CD4-positive, alpha-beta T cell (primary cell): ENCODE data around the gene ADCY5. TPM values are rescaled to one million over a fixed set of nuclear protein-coding genes. Genes with fewer than 3 reads are reported as not detected.

Experiments used
- ATAC-seq: fragments of 200-7000 bp; cut with Tn5 transposase; one replicate; pipeline ENCODE4 v1.10.0; 2022; ENCODE audit warnings: mild to moderate bottlenecking; ENCODE audit not compliant: poor library complexity
- CTCF ChIA-PET: fragments of 350-600 bp; sonication (Branson Sonifier 250); formaldehyde crosslinking; loops from one replicate; lab custom pipeline; 2021; ENCODE audit warnings: antibody characterized with exemption, inconsistent platforms; lab: Charles Lee
- POLR2A ChIA-PET: fragments of 350-600 bp; sonication (Branson Sonifier 250); formaldehyde crosslinking; loops from one replicate; lab custom pipeline; 2021; ENCODE audit warnings: antibody characterized with exemption, inconsistent platforms; lab: Charles Lee
- DNase-seq, 14 experiments: peaks; one replicate each; pipeline ENCODE4 v3.0.0-alpha.2; 2013 to 2020; ENCODE audit warnings: mixed read lengths in 2 of 14
- H3K27ac ChIP-seq, 2 donors: one replicate each; pipeline versions ENCODE4 v1.5.1 to v1.7.0; 2013; ENCODE audit warnings: low read length in 2 of 2, low read depth in 1 of 2, mild to moderate bottlenecking in 1 of 2
- H3K27me3 ChIP-seq, 2 experiments: 1 replicate in 1 of 2; 2 replicates in 1 of 2; pipeline versions ENCODE4 v1.6.1 to v1.7.0; 2013; ENCODE audit warnings: low read length in 2 of 2, control low read depth in 1 of 2, mild to moderate bottlenecking in 1 of 2, moderate library complexity in 1 of 2; ENCODE audit not compliant: insufficient read depth in 2 of 2, control insufficient read depth in 1 of 2
- H3K36me3 ChIP-seq: one replicate; pipeline ENCODE4 v1.6.1; 2013; ENCODE audit warnings: low read length, control low read depth; ENCODE audit not compliant: insufficient read depth
- H3K4me1 ChIP-seq: one replicate; pipeline ENCODE4 v1.6.1; 2013; ENCODE audit warnings: low read length, control low read depth; ENCODE audit not compliant: insufficient read depth
- H3K4me3 ChIP-seq: one replicate; pipeline ENCODE4 v1.5.1; 2013; ENCODE audit warnings: mild to moderate bottlenecking, low read length, moderate library complexity
- H3K9me3 ChIP-seq, 2 experiments: 1 replicate in 1 of 2; 2 replicates in 1 of 2; pipeline versions ENCODE4 v1.6.1 to v1.7.0; 2013; ENCODE audit warnings: low read length in 2 of 2, mild to moderate bottlenecking in 2 of 2, control low read depth in 1 of 2, moderate library complexity in 1 of 2; ENCODE audit not compliant: control insufficient read depth in 1 of 2, insufficient read depth in 1 of 2
- H3K27ac Mint-ChIP-seq: one replicate; pipeline ENCODE4 v1.8.0; 2020; ENCODE audit warnings: mixed read lengths
- H3K27me3 Mint-ChIP-seq: one replicate; pipeline ENCODE4 v1.8.0; 2021; ENCODE audit warnings: mixed read lengths
- H3K36me3 Mint-ChIP-seq: one replicate; pipeline ENCODE4 v1.8.0; 2021; ENCODE audit warnings: low read depth, mixed read lengths
- H3K4me1 Mint-ChIP-seq: one replicate; pipeline ENCODE4 v1.8.0; 2021; ENCODE audit warnings: low read depth, mixed read lengths
- H3K4me3 Mint-ChIP-seq: one replicate; pipeline ENCODE4 v1.8.0; 2020; ENCODE audit warnings: mild to moderate bottlenecking, mixed read lengths
- H3K9me3 Mint-ChIP-seq: one replicate; pipeline ENCODE4 v1.8.0; 2020; ENCODE audit warnings: mixed read lengths
- CTCF ChIP-seq: fragments of 200-600 bp; IDR thresholded peaks from one replicate; pipeline ENCODE4 v1.8.0; 2022; ENCODE audit warnings: antibody characterized with exemption, mild to moderate bottlenecking
- intact Hi-C, 2 experiments: fragments of 100-400 bp; cut with DNase I in 1 of 2; cut with micrococcal nuclease in 1 of 2; formaldehyde crosslinking; loops; one replicate each; pipeline versions ENCODE4 v1.15.1 to v1.9.0; 2023 to 2025; cut with DNase I, micrococcal nuclease
- total RNA-seq, 174 experiments: library from RNA in 2 of 174; stranded (reverse) in 2 of 174; gene quantifications; one replicate each; pipeline ENCODE4 v1.2.3 and lab custom pipeline; 2021 to 2026

The ADCY5 gene
- total RNA-seq, 2 experiments from 2014 or later, result not detected

GRCh38 chr3:123283657-123284398 is 165.1 kb downstream of the ADCY5 start:
- POLR2A ChIA-PET, result no interaction called here
- Histone ChIP-seq H3K27ac (no peak overlapping the region), H3K27me3 (no peaks in the 10 kb centered on the region), H3K9me3 (peaks cover 0 to 13% of the 10 kb centered on the region in 2 experiments), H3K36me3 (no peaks in the 10 kb centered on the region), H3K4me1 (no peaks in the 10 kb centered on the region), H3K4me3 (no peak overlapping the region)
- no peak for DNase-seq
- intact Hi-C loops, result no loop called here
- Mint-ChIP-seq H3K9me3 (no peaks in the 10 kb centered on the region), H3K27ac (no peak overlapping the region), H3K36me3 (no peaks in the 10 kb centered on the region), H3K4me3 (no peak overlapping the region), H3K4me1 (no peaks in the 10 kb centered on the region), H3K27me3 (no peaks in the 10 kb centered on the region)
- ATAC-seq, result no peak
- CTCF ChIA-PET, result no interaction called here
- TF ChIP-seq CTCF, result no peak

- H3K9me3 Mint-ChIP-seq, result no peaks in the 10 kb centered on the region
- ChIA-PET POLR2A (no interaction called here), CTCF (no interaction called here)
Observed at GRCh38 chr3:123283074-123283473, 165.8 kb downstream of the ADCY5 start.

GRCh38 chr3:123282461-123282860 is 166.4 kb downstream of the ADCY5 start:
- Mint-ChIP-seq H3K9me3 (no peaks in the 10 kb centered on the region), H3K27ac (no peak overlapping the region), H3K36me3 (no peaks in the 10 kb centered on the region), H3K4me1 (no peaks in the 10 kb centered on the region), H3K4me3 (no peak overlapping the region), H3K27me3 (no peaks in the 10 kb centered on the region)
- intact Hi-C loops, result no loop called here
- Histone ChIP-seq H3K4me1 (no peaks in the 10 kb centered on the region), H3K9me3 (peaks cover 0 to 13% of the 10 kb centered on the region in 2 experiments), H3K27me3 (no peaks in the 10 kb centered on the region), H3K36me3 (no peaks in the 10 kb centered on the region), H3K4me3 (no peak overlapping the region), H3K27ac (no peak overlapping the region)
- POLR2A ChIA-PET, result no interaction called here
- ATAC-seq, result no peak
- CTCF ChIA-PET, result no interaction called here
- no peak for DNase-seq
- TF ChIP-seq CTCF, result no peak

More at GRCh38 chr3:123283074-123283473, 165.8 kb downstream of the ADCY5 start:
- Histone ChIP-seq H3K36me3 (no peaks in the 10 kb centered on the region), H3K4me1 (no peaks in the 10 kb centered on the region), H3K27me3 (no peaks in the 10 kb centered on the region), H3K27ac (no peak overlapping the region), H3K4me3 (no peak overlapping the region), H3K9me3 (peaks cover 0 to 13% of the 10 kb centered on the region in 2 experiments)
- DNase-seq, result no peak
- H3K4me1 Mint-ChIP-seq, result no peaks in the 10 kb centered on the region
- ATAC-seq, result no peak
- no peak overlapping the region for H3K4me3 Mint-ChIP-seq
- H3K27me3 Mint-ChIP-seq, result no peaks in the 10 kb centered on the region
- no peak for TF ChIP-seq CTCF
- H3K27ac Mint-ChIP-seq, result no peak overlapping the region
- intact Hi-C loops, result no loop called here
- H3K36me3 Mint-ChIP-seq, result no peaks in the 10 kb centered on the region
